NCI-H82 treated with DMSO at 0.1 percent for 48 hours (cell line): ENCODE measurements around the gene VPS37B.

Source experiments
- DNase-seq: peaks from one replicate; lab custom pipeline; 2025; ENCODE audit not compliant: unreplicated experiment; lab: John Stamatoyannopoulos, UW

VPS37B gene

GRCh38 chr12:122820138-122820537 is 75.8 kb downstream of the VPS37B start:
- DNase-seq = no peak

GRCh38 chr12:122819209-122819785 is 76.6 kb downstream of the VPS37B start:
- DNase-seq = no peak
